Loucy (cell line): ENCODE results near the gene TTBK2.

ENCODE experiments used
- H2AFZ ChIP-seq: fragments of 200-600 bp; sonication (generic); 2 replicates; pipeline ENCODE4 v1.6.0; 2016; ENCODE audit warnings: antibody characterized with exemption, mild to moderate bottlenecking, low read length, moderate library complexity
- H3F3A ChIP-seq: fragments of 200-600 bp; 2 replicates; pipeline ENCODE4 v1.6.0; 2016; ENCODE audit warnings: antibody characterized with exemption, low read depth, mild to moderate bottlenecking
- H3K27me3 ChIP-seq: fragments of 200-600 bp; sonication (generic); 2 replicates; pipeline ENCODE4 v1.6.1; 2014; ENCODE audit warnings: low read length, mild to moderate bottlenecking; ENCODE audit not compliant: insufficient read depth, poor library complexity, severe bottlenecking
- H3K36me3 ChIP-seq: fragments of 200-600 bp; sonication (generic); 2 replicates; pipeline ENCODE4 v1.6.1; 2016; ENCODE audit warnings: low read length; ENCODE audit not compliant: insufficient read depth
- H3K4me1 ChIP-seq: fragments of 200-600 bp; sonication (generic); 2 replicates; pipeline ENCODE4 v1.5.1; 2014; ENCODE audit warnings: low read length, mild to moderate bottlenecking; ENCODE audit not compliant: insufficient read depth, poor library complexity, severe bottlenecking
- H3K4me2 ChIP-seq: fragments of 200-600 bp; sonication (generic); 2 replicates; pipeline ENCODE4 v1.6.0; 2014; ENCODE audit warnings: antibody characterized with exemption, low read length, low read depth, mild to moderate bottlenecking; ENCODE audit not compliant: poor library complexity, severe bottlenecking
- H3K4me3 ChIP-seq: fragments of 200-600 bp; sonication (generic); 2 replicates; pipeline ENCODE4 v1.5.1; 2014; ENCODE audit warnings: low read length, mild to moderate bottlenecking, mixed read lengths; ENCODE audit not compliant: poor library complexity, severe bottlenecking
- H3K79me2 ChIP-seq: fragments of 200-600 bp; sonication (generic); 2 replicates; pipeline ENCODE4 v1.6.1; 2014; ENCODE audit warnings: low read length; ENCODE audit not compliant: insufficient read depth
- H3K9ac ChIP-seq: fragments of 200-600 bp; sonication (generic); 2 replicates; pipeline ENCODE4 v1.6.0; 2014; ENCODE audit warnings: mild to moderate bottlenecking, low read depth, low read length, moderate library complexity; ENCODE audit not compliant: poor library complexity, severe bottlenecking
- H3K9me2 ChIP-seq: fragments of 200-600 bp; sonication (generic); replicated peaks from 2 replicates; pipeline ENCODE4 v1.6.1; 2016; ENCODE audit warnings: low read depth, low read length, mixed read lengths
- H3K9me3 ChIP-seq: fragments of 200-600 bp; sonication (generic); 2 replicates; pipeline ENCODE4 v1.6.1; 2014; ENCODE audit warnings: mild to moderate bottlenecking, antibody characterized with exemption, low read length, low read depth; ENCODE audit not compliant: insufficient read depth
- H4K20me1 ChIP-seq: fragments of 200-600 bp; sonication (generic); 2 replicates; pipeline ENCODE4 v1.6.0; 2014; ENCODE audit warnings: antibody characterized with exemption, low read length, mild to moderate bottlenecking; ENCODE audit not compliant: insufficient read depth, poor library complexity, severe bottlenecking
- EZH2phosphoT487 ChIP-seq: fragments of 200-600 bp; IDR thresholded peaks from 2 replicates; pipeline ENCODE4 v1.6.1; 2018; ENCODE audit warnings: antibody characterized with exemption, mild to moderate bottlenecking, moderate library complexity, borderline replicate concordance
- TF ChIP-seq, protein P1 (sequence below): fragments of 200-600 bp; sonication (generic); conservative IDR thresholded peaks from 2 replicates; pipeline ENCODE4 v1.5.1; 2014; ENCODE audit warnings: mild to moderate bottlenecking, antibody characterized with exemption, low read length

TTBK2 gene

DNA sequence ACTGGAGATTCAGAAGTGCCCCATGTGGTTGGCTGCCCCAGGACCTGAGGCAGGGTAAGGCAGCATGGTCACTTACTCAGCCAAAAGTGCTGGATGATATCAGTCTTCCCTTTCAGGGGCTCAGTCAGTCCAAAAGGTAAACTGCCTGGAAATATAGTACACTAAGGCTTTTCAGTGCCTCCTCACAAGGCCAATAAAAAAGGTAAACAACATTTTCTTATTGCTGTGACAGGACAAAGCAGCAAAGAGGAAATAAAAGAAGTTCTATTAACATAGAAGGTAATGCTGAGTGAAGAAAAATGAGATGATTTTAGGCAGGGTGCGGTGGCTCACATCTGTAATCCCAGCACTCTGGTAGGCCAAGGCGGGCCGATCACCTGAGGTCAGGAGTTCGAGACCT is 117.1 kb downstream of the TTBK2 start:
- Histone ChIP-seq H3K4me2 (no peak overlapping the region), H3K36me3 (peaks cover 17% of the 10 kb centered on the region; the same call in 1 of the 2 replicates)
- TF ChIP-seq EZH2phosphoT487 = no peak
- TF ChIP-seq, protein P1, sequence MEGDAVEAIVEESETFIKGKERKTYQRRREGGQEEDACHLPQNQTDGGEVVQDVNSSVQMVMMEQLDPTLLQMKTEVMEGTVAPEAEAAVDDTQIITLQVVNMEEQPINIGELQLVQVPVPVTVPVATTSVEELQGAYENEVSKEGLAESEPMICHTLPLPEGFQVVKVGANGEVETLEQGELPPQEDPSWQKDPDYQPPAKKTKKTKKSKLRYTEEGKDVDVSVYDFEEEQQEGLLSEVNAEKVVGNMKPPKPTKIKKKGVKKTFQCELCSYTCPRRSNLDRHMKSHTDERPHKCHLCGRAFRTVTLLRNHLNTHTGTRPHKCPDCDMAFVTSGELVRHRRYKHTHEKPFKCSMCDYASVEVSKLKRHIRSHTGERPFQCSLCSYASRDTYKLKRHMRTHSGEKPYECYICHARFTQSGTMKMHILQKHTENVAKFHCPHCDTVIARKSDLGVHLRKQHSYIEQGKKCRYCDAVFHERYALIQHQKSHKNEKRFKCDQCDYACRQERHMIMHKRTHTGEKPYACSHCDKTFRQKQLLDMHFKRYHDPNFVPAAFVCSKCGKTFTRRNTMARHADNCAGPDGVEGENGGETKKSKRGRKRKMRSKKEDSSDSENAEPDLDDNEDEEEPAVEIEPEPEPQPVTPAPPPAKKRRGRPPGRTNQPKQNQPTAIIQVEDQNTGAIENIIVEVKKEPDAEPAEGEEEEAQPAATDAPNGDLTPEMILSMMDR = no peak

DNA sequence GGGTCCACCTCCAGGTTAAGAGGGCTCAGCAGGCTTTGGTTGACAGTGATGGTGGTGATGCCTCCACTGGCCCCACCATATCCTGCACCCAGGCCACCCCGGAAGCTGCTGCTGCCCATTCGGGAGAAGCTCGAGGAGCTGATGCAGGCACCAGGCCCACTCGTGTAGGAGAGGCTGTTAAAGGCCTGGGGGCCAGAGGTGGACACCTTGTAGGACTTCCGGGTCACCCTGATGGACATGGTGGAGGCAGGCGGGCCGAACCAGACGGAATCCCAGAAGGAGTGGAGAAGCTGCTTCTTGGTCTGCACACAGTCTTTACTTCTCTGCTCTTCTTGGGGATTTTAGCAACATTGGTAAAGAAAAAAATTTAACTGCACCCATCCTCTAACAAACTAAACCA is 118.4 kb downstream of the TTBK2 start:
- Histone ChIP-seq H3F3A (no peaks in the 10 kb centered on the region), H3K4me3 (no peak overlapping the region), H3K9ac (no peak overlapping the region), H3K27me3 (no peaks in the 10 kb centered on the region), H3K9me2 (no peaks in the 10 kb centered on the region), H3K4me2 (no peak overlapping the region), H3K79me2 (no peaks in the 10 kb centered on the region), H3K36me3 (peaks cover 17% of the 10 kb centered on the region; the same call in 1 of the 2 replicates), H4K20me1 (no peaks in the 10 kb centered on the region), H3K4me1 (peaks cover 2% of the 10 kb centered on the region), H2AFZ (no peak overlapping the region), H3K9me3 (no peaks in the 10 kb centered on the region)
- no peak for TF ChIP-seq EZH2phosphoT487
- TF ChIP-seq, protein P1 = no peak

More for the DNA sequence above, 117.1 kb downstream of the TTBK2 start:
- Histone ChIP-seq H3K4me1 (no peaks in the 10 kb centered on the region), H3K27me3 (no peaks in the 10 kb centered on the region), H3K79me2 (no peaks in the 10 kb centered on the region), H3K4me3 (no peak overlapping the region), H3K9me2 (no peaks in the 10 kb centered on the region), H4K20me1 (no peaks in the 10 kb centered on the region), H3K9me3 (no peaks in the 10 kb centered on the region), H2AFZ (no peak overlapping the region), H3K9ac (no peak overlapping the region), H3F3A (no peaks in the 10 kb centered on the region)

DNA sequence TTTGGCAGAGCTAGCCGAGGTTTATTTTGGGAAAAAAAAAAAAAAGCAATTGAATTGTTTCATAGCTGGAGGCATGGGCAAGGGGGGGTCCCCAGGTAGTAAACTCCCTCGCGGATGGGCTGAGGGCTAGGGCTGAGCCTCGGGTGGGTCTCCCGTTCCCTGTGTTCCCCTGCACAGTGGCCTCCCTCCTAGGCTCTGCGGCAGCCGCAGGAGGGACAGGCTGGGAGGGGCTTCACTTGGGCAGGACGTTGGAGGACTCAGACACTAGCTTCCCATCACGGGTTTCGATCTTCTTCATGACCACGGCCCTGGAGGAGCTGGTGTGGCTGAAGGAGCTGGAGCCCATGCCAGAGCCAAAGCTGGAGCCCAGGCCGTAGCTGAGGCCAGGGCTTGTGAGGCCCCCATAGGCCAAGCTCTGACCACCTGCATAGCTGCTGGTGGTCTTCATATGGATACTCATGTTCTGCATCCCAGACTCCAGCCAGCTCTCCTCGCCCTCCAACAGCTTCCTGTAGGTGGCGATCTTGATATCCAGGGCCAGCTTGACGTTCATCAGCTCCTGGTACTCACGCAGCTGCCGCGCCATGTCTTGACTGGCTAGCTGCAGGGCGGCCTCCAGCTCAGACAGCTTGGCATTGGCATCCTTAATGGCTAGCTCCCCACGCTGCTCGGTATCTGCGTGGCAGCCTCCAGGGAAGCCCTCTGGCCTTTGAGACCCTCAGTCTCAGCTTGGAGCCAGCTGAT is 119.7 kb downstream of the TTBK2 start:
- no peaks in the 10 kb centered on the region for H3K9me3 ChIP-seq
- H3K9me2 ChIP-seq = no peaks in the 10 kb centered on the region
- H3K79me2 ChIP-seq = no peaks in the 10 kb centered on the region
- peaks cover 17% of the 10 kb centered on the region; the same call in 1 of the 2 replicates for H3K36me3 ChIP-seq
- TF ChIP-seq EZH2phosphoT487 = no peak
- TF ChIP-seq, protein P1 = peak; percentile 58
- no peak overlapping the region for H2AFZ ChIP-seq
- H3F3A ChIP-seq = no peaks in the 10 kb centered on the region
- no peaks in the 10 kb centered on the region for H3K27me3 ChIP-seq
- no peak overlapping the region for H3K4me2 ChIP-seq
- no peak overlapping the region for H3K9ac ChIP-seq
- no peaks in the 10 kb centered on the region for H4K20me1 ChIP-seq
- H3K4me3 ChIP-seq = no peak overlapping the region
- peaks cover 15% of the 10 kb centered on the region for H3K4me1 ChIP-seq
